ENCODE measurements around the gene CA9.
"Not testable (repeated sequence)": the region's sequence is repeated elsewhere in the genome, so short reads cannot be mapped to it uniquely, and the experiment has no call there.

Gene CA9

GRCh38 chr9:35673132-35674024 lies at the start of gene CA9:
Gene CA9, plus strand, starts transcription at chr9:35673928. Its CDS starts 32 bp downstream, at chr9:35673960.
- no peak for DNase-seq

GRCh38 chr9:35627575-35627974 lies 46.2 kb upstream of the CA9 start:
- DNase-seq, result no peak

- no peak for DNase-seq
These were observed 45.2 kb upstream of the CA9 start for GRCh38 chr9:35628389-35628991.

GRCh38 chr9:35629597-35629996 lies 44.1 kb upstream of the CA9 start:
- no peak for DNase-seq

- no peak for DNase-seq
These were observed 38.0 kb upstream of the CA9 start for GRCh38 chr9:35635730-35636129.

- DNase-seq, result peak; percentile 77
These were observed 37.4 kb upstream of the CA9 start for GRCh38 chr9:35636135-35636876.

- DNase-seq, result not testable (repeated sequence)
These were observed 36.9 kb upstream of the CA9 start for GRCh38 chr9:35636877-35637246.

- not testable (repeated sequence) for DNase-seq
These were observed 36.2 kb upstream of the CA9 start for GRCh38 chr9:35637427-35637955.

GRCh38 chr9:35638751-35639150 lies 35.0 kb upstream of the CA9 start:
- not testable (repeated sequence) for DNase-seq

- peak; percentile 62 for DNase-seq
These were observed 34.5 kb upstream of the CA9 start for GRCh38 chr9:35639225-35639624.

GRCh38 chr9:35639631-35640030 lies 34.1 kb upstream of the CA9 start:
- DNase-seq, result peak; percentile 69

GRCh38 chr9:35640431-35640830 lies 33.3 kb upstream of the CA9 start:
- not testable (repeated sequence) for DNase-seq

GRCh38 chr9:35641478-35641877 lies 32.2 kb upstream of the CA9 start:
- peak; percentile 25 for DNase-seq

GRCh38 chr9:35643046-35643445 lies 30.7 kb upstream of the CA9 start:
- no peak for DNase-seq

GRCh38 chr9:35645736-35646135 lies 28.0 kb upstream of the CA9 start:
- DNase-seq, result not testable (repeated sequence)

- DNase-seq, result peak; percentile 24
These were observed 27.6 kb upstream of the CA9 start for GRCh38 chr9:35646153-35646532.

- DNase-seq, result peak; percentile 93
These were observed 27.0 kb upstream of the CA9 start for GRCh38 chr9:35646533-35647265.

GRCh38 chr9:35649431-35650340 lies 24.0 kb upstream of the CA9 start:
- peak; percentile 46 for DNase-seq

- no peak for DNase-seq
These were observed 23.2 kb upstream of the CA9 start, which contains the start of gene SIT1 for GRCh38 chr9:35650341-35651158. Gene SIT1, minus strand, starts transcription at chr9:35650931. Its CDS starts 78 bp downstream, at chr9:35650853.
